ENCODE data around the gene MKI67. TPM values are rescaled to one million over a fixed set of nuclear protein-coding genes. Genes with fewer than 3 reads are reported as not detected.

Gene MKI67
- total and polyA plus RNA-seq, 2 of the 13 experiments (the other 11 are each of a cell fraction or from before 2014, with no cell fraction given) = 6.7 to 22.9 TPM

- TF ChIP-seq ZNF75D (CRISPR knock-in tag; IDR thresholded peaks at IDR 0.05; ENCODE audit: borderline replicate concordance) (no peak), SYNCRIP (IDR thresholded peaks at IDR 0.05; ENCODE audit: insufficient read depth, low read depth, low read length) (no peak), ZIK1 (CRISPR knock-in tag; IDR thresholded peaks at IDR 0.05; ENCODE audit: borderline replicate concordance, low read depth) (no peak), GTF3A (CRISPR knock-in tag; conservative IDR thresholded peaks at IDR 0.05) (no peak), ZNF615 (CRISPR knock-in tag; IDR thresholded peaks at IDR 0.05; ENCODE audit: borderline replicate concordance) (no peak), CHD4 (IDR thresholded peaks at IDR 0.05; ENCODE audit: borderline replicate concordance, low read length) (no peak), DDIT3 (CRISPR knock-in tag; IDR thresholded peaks at IDR 0.05) (no peak), MAFK (conservative IDR thresholded peaks at IDR 0.05 in 1 of 2, IDR thresholded peaks at IDR 0.05 in 1 of 2; ENCODE audit: low read length in 2 of 2) (peak in 1 of 2 experiments; percentile 55; a peak in 2 of 4 replicates), ZGPAT (CRISPR knock-in tag; IDR thresholded peaks at IDR 0.05) (no peak), AKAP8 (CRISPR knock-in tag; IDR thresholded peaks at IDR 0.05) (no peak), TRIM22 (IDR thresholded peaks at IDR 0.05) (no peak), SALL1 (CRISPR knock-in tag; IDR thresholded peaks at IDR 0.05) (0 out of 2 replicates have a peak, but pooled peaks have one; percentile 18), JARID2 (CRISPR knock-in tag; IDR thresholded peaks at IDR 0.05; ENCODE audit: insufficient replicate concordance) (no peak), PATZ1 (CRISPR knock-in tag; IDR thresholded peaks at IDR 0.05) (peak; percentile 38; the same call in 1 of the 2 replicates), MAFF (IDR thresholded peaks at IDR 0.05; ENCODE audit: low read depth, low read length) (0 out of 2 replicates have a peak, but pooled peaks have one; percentile 12), SMYD3 (CRISPR knock-in tag; IDR thresholded peaks at IDR 0.05) (no peak), ZNF33B (CRISPR knock-in tag; IDR thresholded peaks at IDR 0.05) (no peak)
Measured at GRCh38 chr10:128158021-128158795, 32.0 kb upstream of the MKI67 start (continued).
